ENCODE results near the gene SCAMP5.

SCAMP5 gene

DNA sequence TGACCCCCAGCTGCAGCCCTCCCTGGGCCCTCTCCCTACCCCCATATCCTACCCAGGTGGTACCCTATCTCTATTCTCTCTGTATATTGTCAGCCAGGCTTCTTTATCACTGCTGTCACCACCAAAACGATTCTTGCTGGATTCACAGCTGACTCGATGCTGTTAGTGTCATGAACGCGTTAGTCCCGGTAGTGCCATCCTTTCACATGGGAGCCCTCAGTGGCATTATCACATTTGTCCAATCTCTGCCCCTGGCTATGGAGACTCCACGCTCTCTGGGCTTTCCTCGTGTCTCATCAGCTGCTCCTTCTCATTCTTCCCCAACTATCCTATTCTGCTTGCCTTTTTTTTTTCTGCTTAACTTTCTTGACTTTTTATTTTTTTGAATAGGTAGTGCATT lies 7.0 kb downstream of the SCAMP5 start:
- H3K36me3 ChIP-seq: peaks cover 38% of the 10 kb centered on the region
- DNase-seq: peak; percentile 27
- TF ChIP-seq, protein P1, sequence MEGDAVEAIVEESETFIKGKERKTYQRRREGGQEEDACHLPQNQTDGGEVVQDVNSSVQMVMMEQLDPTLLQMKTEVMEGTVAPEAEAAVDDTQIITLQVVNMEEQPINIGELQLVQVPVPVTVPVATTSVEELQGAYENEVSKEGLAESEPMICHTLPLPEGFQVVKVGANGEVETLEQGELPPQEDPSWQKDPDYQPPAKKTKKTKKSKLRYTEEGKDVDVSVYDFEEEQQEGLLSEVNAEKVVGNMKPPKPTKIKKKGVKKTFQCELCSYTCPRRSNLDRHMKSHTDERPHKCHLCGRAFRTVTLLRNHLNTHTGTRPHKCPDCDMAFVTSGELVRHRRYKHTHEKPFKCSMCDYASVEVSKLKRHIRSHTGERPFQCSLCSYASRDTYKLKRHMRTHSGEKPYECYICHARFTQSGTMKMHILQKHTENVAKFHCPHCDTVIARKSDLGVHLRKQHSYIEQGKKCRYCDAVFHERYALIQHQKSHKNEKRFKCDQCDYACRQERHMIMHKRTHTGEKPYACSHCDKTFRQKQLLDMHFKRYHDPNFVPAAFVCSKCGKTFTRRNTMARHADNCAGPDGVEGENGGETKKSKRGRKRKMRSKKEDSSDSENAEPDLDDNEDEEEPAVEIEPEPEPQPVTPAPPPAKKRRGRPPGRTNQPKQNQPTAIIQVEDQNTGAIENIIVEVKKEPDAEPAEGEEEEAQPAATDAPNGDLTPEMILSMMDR (IDR thresholded peaks at IDR 0.05; ENCODE audit: low read depth, low read length): no peak
- no peak overlapping the region for H3K4me3 ChIP-seq (ENCODE audit: low read depth, low read length)
- peaks cover 4% of the 10 kb centered on the region for H3K4me1 ChIP-seq
- no peaks in the 10 kb centered on the region for H3K9me3 ChIP-seq
- H3K27me3 ChIP-seq: no peaks in the 10 kb centered on the region

DNA sequence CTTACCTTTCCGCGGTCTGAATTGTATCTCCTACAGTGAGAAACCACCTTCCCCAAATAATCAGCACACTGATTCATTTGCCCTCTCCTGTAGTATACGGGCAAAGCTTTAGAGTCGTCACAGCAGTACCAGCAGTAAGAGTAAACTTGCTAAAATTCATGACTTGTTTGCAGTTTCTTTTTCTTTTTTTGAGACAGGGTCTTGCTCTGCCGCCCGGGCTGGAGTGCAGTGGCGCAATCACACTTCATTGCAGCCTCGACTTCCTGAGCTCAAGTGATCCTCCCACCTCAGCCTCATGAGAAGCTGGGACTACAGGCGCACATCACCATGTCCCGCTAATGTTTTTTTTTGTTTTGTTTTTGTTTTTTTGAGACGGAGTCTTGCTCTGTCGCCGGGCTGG lies 11.9 kb downstream of the SCAMP5 start:
- H3K4me3 ChIP-seq (ENCODE audit: low read depth, low read length): no peak overlapping the region
- H3K9me3 ChIP-seq: no peaks in the 10 kb centered on the region
- TF ChIP-seq, protein P1 (IDR thresholded peaks at IDR 0.05; ENCODE audit: low read depth, low read length): no peak
- DNase-seq: no peak
- H3K36me3 ChIP-seq: peaks cover 49% of the 10 kb centered on the region
- peaks cover 2% of the 10 kb centered on the region; the same call in 1 of the 2 replicates for H3K4me1 ChIP-seq
- no peaks in the 10 kb centered on the region for H3K27me3 ChIP-seq

DNA sequence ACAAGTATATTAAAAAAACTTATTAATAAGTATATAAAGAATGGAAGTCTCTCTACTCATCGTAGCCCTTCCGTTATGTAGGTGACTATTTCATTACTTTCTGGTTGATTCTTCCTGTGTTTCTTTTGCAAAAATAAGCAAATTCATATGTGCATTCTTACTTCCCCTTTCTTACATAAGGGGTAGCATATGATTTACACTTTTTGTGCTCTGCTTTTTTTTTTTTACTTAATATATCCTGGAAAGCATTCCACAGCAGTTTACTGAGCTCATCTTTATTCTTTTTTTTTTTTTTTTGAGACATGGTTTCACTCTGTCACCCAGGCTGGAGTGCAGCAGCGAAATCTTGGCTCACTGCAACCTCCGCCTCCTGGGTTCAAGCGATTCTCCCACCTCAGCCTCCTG lies 12.9 kb downstream of the SCAMP5 start:
- H3K36me3 ChIP-seq: peaks cover 54% of the 10 kb centered on the region
- H3K27me3 ChIP-seq: no peaks in the 10 kb centered on the region
- no peak overlapping the region for H3K4me3 ChIP-seq (ENCODE audit: low read depth, low read length)
- no peaks in the 10 kb centered on the region for H3K4me1 ChIP-seq
- TF ChIP-seq, protein P1 (IDR thresholded peaks at IDR 0.05; ENCODE audit: low read depth, low read length): no peak
- DNase-seq: no peak
- no peaks in the 10 kb centered on the region for H3K9me3 ChIP-seq

DNA sequence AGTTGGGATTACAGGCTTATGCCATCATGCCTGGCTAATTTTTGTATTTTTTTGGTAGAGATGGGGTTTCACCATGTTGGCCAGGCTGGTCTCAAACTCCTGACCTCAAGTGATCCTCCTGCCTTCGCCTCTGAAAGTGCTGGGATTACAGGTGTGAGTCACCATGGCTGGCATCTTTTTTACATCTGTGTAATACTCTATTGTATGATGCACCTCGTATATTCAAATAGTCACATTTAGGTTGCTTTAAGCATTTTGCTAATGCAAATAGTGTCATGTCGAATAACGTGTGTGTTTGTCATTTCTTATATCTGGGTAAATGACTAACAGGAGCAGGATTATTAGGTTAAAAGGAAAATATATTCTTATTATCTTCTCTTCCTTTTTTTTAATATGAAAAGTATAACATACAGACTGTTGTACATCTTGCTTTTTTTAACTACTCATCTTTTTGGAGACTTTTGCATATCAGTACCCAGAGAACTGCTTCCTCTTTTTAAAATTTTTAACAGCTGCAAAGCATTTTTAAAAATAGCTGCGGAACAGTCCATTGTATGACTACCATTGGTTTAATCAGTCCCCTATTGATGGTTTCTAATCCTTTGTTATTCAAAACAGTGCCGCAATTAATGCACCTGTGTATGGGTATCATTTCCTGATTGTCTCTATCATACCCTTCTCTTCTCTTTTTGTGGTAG lies 13.4 kb downstream of the SCAMP5 start:
- H3K4me3 ChIP-seq (ENCODE audit: low read depth, low read length): no peak overlapping the region
- TF ChIP-seq, protein P1 (IDR thresholded peaks at IDR 0.05; ENCODE audit: low read depth, low read length): no peak
- H3K27me3 ChIP-seq: no peaks in the 10 kb centered on the region
- H3K36me3 ChIP-seq: peaks cover 60% of the 10 kb centered on the region
- no peaks in the 10 kb centered on the region for H3K4me1 ChIP-seq
- DNase-seq: no peak
- no peaks in the 10 kb centered on the region for H3K9me3 ChIP-seq

DNA sequence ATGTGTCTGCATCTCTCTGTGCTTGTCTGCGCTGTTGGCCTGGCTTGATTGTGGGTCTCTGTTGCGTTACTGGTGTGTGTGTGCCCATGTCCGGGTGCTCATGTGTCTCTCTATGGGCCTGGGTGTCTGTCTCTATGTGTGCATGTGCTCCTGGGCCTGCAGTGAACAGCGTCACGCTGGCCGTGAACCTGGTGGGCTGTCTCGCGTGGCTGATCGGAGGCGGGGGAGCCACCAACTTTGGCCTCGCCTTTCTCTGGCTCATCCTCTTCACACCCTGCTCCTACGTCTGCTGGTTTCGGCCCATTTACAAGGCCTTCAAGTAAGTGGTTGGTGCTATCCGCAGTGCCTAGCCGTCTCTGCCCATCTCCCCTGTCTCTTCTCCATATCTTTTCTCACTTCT lies 21.1 kb downstream of the SCAMP5 start:
- Histone ChIP-seq H3K36me3 (peaks cover 90% of the 10 kb centered on the region), H3K9me3 (no peaks in the 10 kb centered on the region), H3K4me3 (ENCODE audit: low read depth, low read length) (no peak overlapping the region), H3K27me3 (no peaks in the 10 kb centered on the region), H3K4me1 (peaks cover 8% of the 10 kb centered on the region)
- TF ChIP-seq, protein P1 (IDR thresholded peaks at IDR 0.05; ENCODE audit: low read depth, low read length): no peak
- no peak for DNase-seq

DNA sequence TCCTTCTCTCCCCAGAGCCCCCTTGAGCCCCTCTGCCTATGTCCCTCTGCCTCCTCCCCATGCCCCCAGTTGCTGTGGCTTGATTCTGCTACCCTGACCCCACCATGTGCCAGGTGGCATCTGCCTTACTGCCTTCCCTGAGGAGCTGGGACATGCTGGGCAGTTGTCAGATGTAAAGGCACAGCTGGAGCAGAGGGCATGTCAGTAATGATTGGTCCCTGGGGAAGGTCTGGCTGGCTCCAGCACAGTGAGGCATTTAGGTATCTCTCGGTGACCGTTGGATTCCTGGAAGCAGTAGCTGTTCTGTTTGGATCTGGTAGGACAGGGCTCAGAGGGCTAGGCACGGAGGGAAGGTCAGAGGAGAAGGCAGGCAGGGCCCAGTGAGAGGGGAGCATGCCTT lies 24.6 kb downstream of the SCAMP5 start:
- Histone ChIP-seq H3K9me3 (no peaks in the 10 kb centered on the region), H3K4me1 (peaks cover 8% of the 10 kb centered on the region), H3K36me3 (peaks cover 56% of the 10 kb centered on the region), H3K4me3 (ENCODE audit: low read depth, low read length) (no peak overlapping the region), H3K27me3 (no peaks in the 10 kb centered on the region)
- TF ChIP-seq, protein P1 (IDR thresholded peaks at IDR 0.05; ENCODE audit: low read depth, low read length): no peak
- DNase-seq: peak; percentile 70

Measured in BE2C (cell line).